Astrocyte (in vitro differentiated cells and primary cell): Measurements from ENCODE around the gene PDE6H. TPM values are rescaled to one million over a fixed set of nuclear protein-coding genes. Genes with fewer than 3 reads are reported as not detected.
A peak's percentile ranks its signal among the peaks of the same experiment; 100 is the strongest.

ENCODE experiments used
- DNase-seq: peaks from one replicate; pipeline ENCODE4 v3.0.0-alpha.2; 2010; ENCODE audit warnings: low read depth
- FAIRE-seq: peaks from 2 replicates; lab custom pipeline; 2011; peaks lifted over from hg19 to GRCh38; lab: Jason Lieb, UNC
- H2AFZ ChIP-seq: 2 replicates; pipeline ENCODE4 v1.6.0; 2012; ENCODE audit warnings: low read depth, low read length, inconsistent platforms
- H3K27ac ChIP-seq: 2 replicates; pipeline ENCODE4 v1.5.1; 2011; ENCODE audit warnings: low read depth, low read length, inconsistent platforms
- H3K27me3 ChIP-seq: 2 replicates; pipeline ENCODE4 v1.6.0; 2011; ENCODE audit warnings: low read length, inconsistent platforms; ENCODE audit not compliant: insufficient read depth
- H3K36me3 ChIP-seq: 2 replicates; pipeline ENCODE4 v1.5.1; 2011; ENCODE audit warnings: low read length, inconsistent platforms; ENCODE audit not compliant: insufficient read depth
- H3K4me1 ChIP-seq: 2 replicates; pipeline ENCODE4 v1.5.1; 2011; ENCODE audit warnings: low read length, inconsistent platforms; ENCODE audit not compliant: insufficient read depth
- H3K4me2 ChIP-seq: 2 replicates; pipeline ENCODE4 v1.6.0; 2012; ENCODE audit warnings: low read length, inconsistent platforms
- H3K4me3 ChIP-seq: 2 replicates; pipeline ENCODE4 v1.5.1; 2011; ENCODE audit warnings: low read depth, mild to moderate bottlenecking, low read length, inconsistent platforms; ENCODE audit not compliant: insufficient read depth
- H3K79me2 ChIP-seq: 2 replicates; pipeline ENCODE4 v1.6.0; 2012; ENCODE audit warnings: mild to moderate bottlenecking, low read length, inconsistent platforms; ENCODE audit not compliant: insufficient read depth
- H3K9ac ChIP-seq: 2 replicates; pipeline ENCODE4 v1.6.0; 2012; ENCODE audit warnings: mild to moderate bottlenecking, low read length, inconsistent platforms
- H3K9me3 ChIP-seq: 2 replicates; pipeline ENCODE4 v1.5.1; 2012; ENCODE audit warnings: low read depth, mild to moderate bottlenecking, low read length, inconsistent platforms; ENCODE audit not compliant: insufficient read depth
- H4K20me1 ChIP-seq: 2 replicates; pipeline ENCODE4 v1.6.0; 2012; ENCODE audit warnings: low read length, inconsistent platforms; ENCODE audit not compliant: insufficient read depth
- H3K27ac Mint-ChIP-seq: one replicate; pipeline ENCODE4 v1.8.0; 2021; ENCODE audit warnings: mild to moderate bottlenecking, mixed read lengths; ENCODE audit not compliant: unreplicated experiment
- H3K27me3 Mint-ChIP-seq: one replicate; pipeline ENCODE4 v1.8.0; 2021; ENCODE audit warnings: low read depth, mixed read lengths; ENCODE audit not compliant: unreplicated experiment
- H3K36me3 Mint-ChIP-seq: one replicate; pipeline ENCODE4 v1.8.0; 2021; ENCODE audit warnings: low read depth, mixed read lengths; ENCODE audit not compliant: unreplicated experiment
- H3K4me1 Mint-ChIP-seq: one replicate; pipeline ENCODE4 v1.8.0; 2021; ENCODE audit warnings: low read depth, mixed read lengths; ENCODE audit not compliant: unreplicated experiment
- H3K4me3 Mint-ChIP-seq: one replicate; pipeline ENCODE4 v1.8.0; 2021; ENCODE audit warnings: mild to moderate bottlenecking, moderate library complexity, mixed read lengths; ENCODE audit not compliant: unreplicated experiment
- H3K9me3 Mint-ChIP-seq: one replicate; pipeline ENCODE4 v1.8.0; 2021; ENCODE audit warnings: mild to moderate bottlenecking, mixed read lengths; ENCODE audit not compliant: unreplicated experiment
- CTCF ChIP-seq: IDR thresholded peaks from 2 replicates; pipeline ENCODE4 v1.5.1; 2011; ENCODE audit warnings: low read depth, mild to moderate bottlenecking, inconsistent platforms, low read length, moderate library complexity; ENCODE audit not compliant: insufficient read depth
- EZH2 ChIP-seq: IDR thresholded peaks from 2 replicates; pipeline ENCODE4 v1.6.1; 2012; ENCODE audit warnings: mild to moderate bottlenecking, low read length, inconsistent platforms; ENCODE audit not compliant: insufficient read depth
- total RNA-seq: library from RNA; stranded (reverse); gene quantifications from 2 replicates; pipeline ENCODE4 v1.2.1, GENCODE V29; 2021

PDE6H gene
- total RNA-seq, 1 donor from 2014 or later, result not detected

- Mint-ChIP-seq H3K4me1 (no peaks in the 10 kb centered on the region), H3K9me3 (no peaks in the 10 kb centered on the region), H3K36me3 (no peaks in the 10 kb centered on the region), H3K27ac (no peak overlapping the region), H3K4me3 (no peak overlapping the region), H3K27me3 (peaks cover 4% of the 10 kb centered on the region)
- FAIRE-seq (no peak), DNase-seq (no peak)
- H4K20me1 ChIP-seq, result no peaks in the 10 kb centered on the region
- no peaks in the 10 kb centered on the region for H3K4me1 ChIP-seq
- H3K36me3 ChIP-seq, result no peaks in the 10 kb centered on the region
- TF ChIP-seq CTCF (no peak), EZH2 (no peak)
- H3K27me3 ChIP-seq, result no peaks in the 10 kb centered on the region
- H3K9me3 ChIP-seq, result no peaks in the 10 kb centered on the region
- no peaks in the 10 kb centered on the region for H3K79me2 ChIP-seq
- H3K4me3 ChIP-seq, result no peak overlapping the region
- H2AFZ ChIP-seq, result no peak overlapping the region
- no peak overlapping the region for H3K9ac ChIP-seq
- no peak overlapping the region for H3K4me2 ChIP-seq
- H3K27ac ChIP-seq, result no peak overlapping the region
Measured at GRCh38 chr12:14984766-14985285, 12.0 kb downstream of the PDE6H start.

GRCh38 chr12:14986449-14986848 is 13.6 kb downstream of the PDE6H start:
- H3K4me3 Mint-ChIP-seq, result no peak overlapping the region
- no peaks in the 10 kb centered on the region for H3K27me3 ChIP-seq
- no peaks in the 10 kb centered on the region for H3K36me3 Mint-ChIP-seq
- no peaks in the 10 kb centered on the region for H3K9me3 ChIP-seq
- H3K27ac Mint-ChIP-seq, result no peak overlapping the region
- DNase-seq, result no peak
- no peak overlapping the region for H3K9ac ChIP-seq
- no peak for FAIRE-seq
- H3K4me3 ChIP-seq, result no peak overlapping the region
- peaks cover 4% of the 10 kb centered on the region for H3K9me3 Mint-ChIP-seq
- TF ChIP-seq EZH2 (no peak), CTCF (no peak)
- no peaks in the 10 kb centered on the region for H3K4me1 Mint-ChIP-seq
- H3K27me3 Mint-ChIP-seq, result no peaks in the 10 kb centered on the region
- H3K27ac ChIP-seq, result no peak overlapping the region
- no peaks in the 10 kb centered on the region for H3K36me3 ChIP-seq
- H4K20me1 ChIP-seq, result no peaks in the 10 kb centered on the region
- H3K79me2 ChIP-seq, result no peaks in the 10 kb centered on the region
- no peak overlapping the region for H2AFZ ChIP-seq
- no peak overlapping the region for H3K4me2 ChIP-seq
- H3K4me1 ChIP-seq, result no peaks in the 10 kb centered on the region

- Histone ChIP-seq H3K27me3 (no peaks in the 10 kb centered on the region), H3K79me2 (no peaks in the 10 kb centered on the region), H3K4me1 (no peaks in the 10 kb centered on the region), H2AFZ (no peak overlapping the region), H3K4me2 (no peak overlapping the region), H3K36me3 (no peaks in the 10 kb centered on the region), H3K9ac (no peak overlapping the region), H4K20me1 (no peaks in the 10 kb centered on the region), H3K27ac (no peak overlapping the region), H3K9me3 (no peaks in the 10 kb centered on the region), H3K4me3 (no peak overlapping the region)
- H3K27me3 Mint-ChIP-seq, result no peaks in the 10 kb centered on the region
- H3K27ac Mint-ChIP-seq, result no peak overlapping the region
- DNase-seq (peak; percentile 53), FAIRE-seq (no peak)
- no peak overlapping the region for H3K4me3 Mint-ChIP-seq
- H3K4me1 Mint-ChIP-seq, result no peaks in the 10 kb centered on the region
- no peaks in the 10 kb centered on the region for H3K36me3 Mint-ChIP-seq
- H3K9me3 Mint-ChIP-seq, result peaks cover 4% of the 10 kb centered on the region
- no peak for TF ChIP-seq CTCF
- TF ChIP-seq EZH2, result no peak
Measured at GRCh38 chr12:14988035-14988434, 15.2 kb downstream of the PDE6H start.
